HL-60 (cell line): ENCODE results near the gene CCN2.

Source experiments
- DNase-seq, 2 experiments: peaks; one replicate each; pipeline ENCODE4 v3.0.0-alpha.2; 2010 to 2020; ENCODE audit warnings: low read depth in 1 of 2, low spot score in 1 of 2
- H3K27ac ChIP-seq: fragments of 250-450 bp; sonication (Bioruptor Pico); replicated peaks from 2 replicates; pipeline ENCODE4 v1.5.1; 2020; ENCODE audit warnings: mild to moderate bottlenecking, moderate library complexity
- H3K27me3 ChIP-seq: fragments of 250-450 bp; sonication (Bioruptor Pico); 2 replicates; pipeline ENCODE4 v1.5.1; 2021; ENCODE audit warnings: mild to moderate bottlenecking, moderate library complexity; ENCODE audit not compliant: insufficient read depth, poor library complexity, severe bottlenecking
- H3K4me3 ChIP-seq: replicated peaks from 2 replicates; pipeline ENCODE4 v1.5.1; 2011; ENCODE audit warnings: mild to moderate bottlenecking, control low read depth, low read length; ENCODE audit not compliant: insufficient read depth
- GABPA ChIP-seq: IDR thresholded peaks from 2 replicates; pipeline ENCODE4 v1.6.1; 2012; ENCODE audit warnings: low read depth
- POLR2AphosphoS5 ChIP-seq: IDR thresholded peaks from 2 replicates; pipeline ENCODE4 v1.6.1; 2012; ENCODE audit warnings: low read depth
- SPI1 ChIP-seq: IDR thresholded peaks from 2 replicates; pipeline ENCODE4 v1.6.1; 2012; ENCODE audit warnings: low read depth, mild to moderate bottlenecking, borderline replicate concordance
- TF ChIP-seq, protein P1 (sequence below): IDR thresholded peaks from one replicate; pipeline ENCODE4 v1.5.1; 2011; ENCODE audit warnings: low read length, control low read depth, inconsistent platforms; ENCODE audit not compliant: insufficient read depth
- TF ChIP-seq, protein P2 (sequence below): IDR thresholded peaks from 2 replicates; pipeline ENCODE4 v1.6.1; 2012; ENCODE audit warnings: low read depth; ENCODE audit not compliant: insufficient replicate concordance

Gene CCN2

DNA sequence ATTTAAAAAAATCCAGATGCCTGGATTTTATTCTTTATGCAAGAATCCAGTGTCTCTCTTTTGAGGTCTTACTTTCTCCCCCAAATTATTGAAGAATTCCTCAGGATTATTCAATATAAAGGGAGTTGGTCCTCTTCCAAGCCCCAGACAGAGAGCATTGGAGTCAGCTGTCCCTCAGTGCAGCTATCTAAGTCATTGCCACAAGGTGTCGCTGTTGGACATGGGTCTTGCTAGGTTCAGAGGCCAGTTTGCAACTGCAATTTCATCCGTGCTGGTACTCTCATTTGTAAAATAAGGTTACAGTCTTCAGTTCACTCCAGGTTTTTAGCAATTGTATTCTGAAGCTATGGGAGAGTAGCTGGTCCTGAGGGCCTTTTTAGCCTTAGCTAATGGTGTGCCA lies 27.8 kb downstream of the CCN2 start:
- peak; percentile 56 to 60 for DNase-seq
- Histone ChIP-seq H3K27me3 (no peaks in the 10 kb centered on the region), H3K4me3 (no peak overlapping the region), H3K27ac (no peak overlapping the region)
- TF ChIP-seq, protein P1, sequence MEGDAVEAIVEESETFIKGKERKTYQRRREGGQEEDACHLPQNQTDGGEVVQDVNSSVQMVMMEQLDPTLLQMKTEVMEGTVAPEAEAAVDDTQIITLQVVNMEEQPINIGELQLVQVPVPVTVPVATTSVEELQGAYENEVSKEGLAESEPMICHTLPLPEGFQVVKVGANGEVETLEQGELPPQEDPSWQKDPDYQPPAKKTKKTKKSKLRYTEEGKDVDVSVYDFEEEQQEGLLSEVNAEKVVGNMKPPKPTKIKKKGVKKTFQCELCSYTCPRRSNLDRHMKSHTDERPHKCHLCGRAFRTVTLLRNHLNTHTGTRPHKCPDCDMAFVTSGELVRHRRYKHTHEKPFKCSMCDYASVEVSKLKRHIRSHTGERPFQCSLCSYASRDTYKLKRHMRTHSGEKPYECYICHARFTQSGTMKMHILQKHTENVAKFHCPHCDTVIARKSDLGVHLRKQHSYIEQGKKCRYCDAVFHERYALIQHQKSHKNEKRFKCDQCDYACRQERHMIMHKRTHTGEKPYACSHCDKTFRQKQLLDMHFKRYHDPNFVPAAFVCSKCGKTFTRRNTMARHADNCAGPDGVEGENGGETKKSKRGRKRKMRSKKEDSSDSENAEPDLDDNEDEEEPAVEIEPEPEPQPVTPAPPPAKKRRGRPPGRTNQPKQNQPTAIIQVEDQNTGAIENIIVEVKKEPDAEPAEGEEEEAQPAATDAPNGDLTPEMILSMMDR, result peak; percentile 65
- no peak for TF ChIP-seq POLR2AphosphoS5
- TF ChIP-seq, protein P2, sequence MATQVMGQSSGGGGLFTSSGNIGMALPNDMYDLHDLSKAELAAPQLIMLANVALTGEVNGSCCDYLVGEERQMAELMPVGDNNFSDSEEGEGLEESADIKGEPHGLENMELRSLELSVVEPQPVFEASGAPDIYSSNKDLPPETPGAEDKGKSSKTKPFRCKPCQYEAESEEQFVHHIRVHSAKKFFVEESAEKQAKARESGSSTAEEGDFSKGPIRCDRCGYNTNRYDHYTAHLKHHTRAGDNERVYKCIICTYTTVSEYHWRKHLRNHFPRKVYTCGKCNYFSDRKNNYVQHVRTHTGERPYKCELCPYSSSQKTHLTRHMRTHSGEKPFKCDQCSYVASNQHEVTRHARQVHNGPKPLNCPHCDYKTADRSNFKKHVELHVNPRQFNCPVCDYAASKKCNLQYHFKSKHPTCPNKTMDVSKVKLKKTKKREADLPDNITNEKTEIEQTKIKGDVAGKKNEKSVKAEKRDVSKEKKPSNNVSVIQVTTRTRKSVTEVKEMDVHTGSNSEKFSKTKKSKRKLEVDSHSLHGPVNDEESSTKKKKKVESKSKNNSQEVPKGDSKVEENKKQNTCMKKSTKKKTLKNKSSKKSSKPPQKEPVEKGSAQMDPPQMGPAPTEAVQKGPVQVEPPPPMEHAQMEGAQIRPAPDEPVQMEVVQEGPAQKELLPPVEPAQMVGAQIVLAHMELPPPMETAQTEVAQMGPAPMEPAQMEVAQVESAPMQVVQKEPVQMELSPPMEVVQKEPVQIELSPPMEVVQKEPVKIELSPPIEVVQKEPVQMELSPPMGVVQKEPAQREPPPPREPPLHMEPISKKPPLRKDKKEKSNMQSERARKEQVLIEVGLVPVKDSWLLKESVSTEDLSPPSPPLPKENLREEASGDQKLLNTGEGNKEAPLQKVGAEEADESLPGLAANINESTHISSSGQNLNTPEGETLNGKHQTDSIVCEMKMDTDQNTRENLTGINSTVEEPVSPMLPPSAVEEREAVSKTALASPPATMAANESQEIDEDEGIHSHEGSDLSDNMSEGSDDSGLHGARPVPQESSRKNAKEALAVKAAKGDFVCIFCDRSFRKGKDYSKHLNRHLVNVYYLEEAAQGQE, result no peak

DNA sequence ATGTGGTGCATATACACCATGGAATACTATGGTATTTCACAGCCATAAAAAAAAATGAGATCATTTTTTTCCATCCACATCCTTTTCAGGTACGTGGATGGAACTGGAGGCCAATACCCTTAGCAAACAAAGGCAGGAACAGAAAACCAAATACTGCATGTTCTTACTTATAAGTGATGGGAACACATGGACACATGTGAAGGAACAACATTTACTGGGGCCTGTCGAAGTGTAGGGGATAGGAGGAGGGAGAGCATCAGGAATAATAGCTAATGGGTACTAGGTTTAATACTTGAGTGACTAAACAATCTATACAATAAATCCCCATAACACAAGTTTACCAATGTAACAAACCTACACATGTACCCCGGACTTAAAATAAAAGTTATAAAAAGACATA lies 30.5 kb downstream of the CCN2 start:
- DNase-seq, result no peak
- H3K27ac ChIP-seq, result no peak overlapping the region
- H3K4me3 ChIP-seq, result no peak overlapping the region
- TF ChIP-seq POLR2AphosphoS5, result no peak
- TF ChIP-seq SPI1, result no peak
- TF ChIP-seq, protein P1, result no peak
- TF ChIP-seq, protein P2, result no peak
- no peak for TF ChIP-seq GABPA
- no peaks in the 10 kb centered on the region for H3K27me3 ChIP-seq

DNA sequence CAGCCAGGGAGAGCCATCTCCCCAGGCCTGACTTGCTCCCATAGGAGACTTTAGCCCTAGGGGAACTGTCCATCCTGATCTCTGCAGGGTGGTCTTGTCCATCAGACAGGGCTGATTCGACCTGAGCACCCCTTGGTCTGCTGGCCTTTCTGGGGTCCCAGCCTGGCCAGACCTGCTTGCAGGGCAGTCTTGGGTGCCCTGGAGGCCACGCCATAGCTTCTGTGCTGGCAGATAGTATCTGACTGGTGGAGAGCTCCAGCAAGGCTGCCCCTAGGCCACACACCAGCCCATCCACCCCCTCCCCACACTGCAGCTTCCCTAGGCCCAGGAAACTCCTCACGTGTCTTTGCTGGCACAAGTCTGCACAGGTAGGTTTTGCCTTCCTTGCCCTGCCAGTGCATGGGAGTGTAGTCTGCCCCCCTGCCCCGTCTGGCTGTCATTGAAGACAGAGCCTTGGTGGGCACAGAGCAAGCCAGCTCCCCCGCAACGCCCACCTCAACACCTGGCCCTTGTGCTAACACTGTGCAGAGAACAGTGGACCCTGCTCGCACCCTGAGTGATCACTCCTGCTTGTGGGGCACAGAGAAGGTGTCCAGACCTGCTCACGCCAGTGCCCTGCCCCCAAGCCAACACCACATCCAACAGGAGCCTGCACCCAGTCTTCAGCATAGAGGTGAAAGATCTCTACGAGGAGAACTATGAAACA lies 32.4 kb downstream of the CCN2 start:
- Histone ChIP-seq H3K27me3 (no peaks in the 10 kb centered on the region), H3K27ac (no peak overlapping the region), H3K4me3 (no peak overlapping the region)
- DNase-seq, result no peak
- TF ChIP-seq SPI1 (no peak), GABPA (no peak), POLR2AphosphoS5 (no peak)
- TF ChIP-seq, protein P1, result no peak
- TF ChIP-seq, protein P2, result no peak
